ENCODE results near the gene PCA3.

The PCA3 gene

GRCh38 chr9:76835571-76836283 lies 71.5 kb downstream of the PCA3 start:
- no peak for DNase-seq

Measured in hippocampal formation (tissue), 2 donors.